IMR-90 (cell line): Measurements from ENCODE around the gene TADA1. TPM values are rescaled to one million over a fixed set of nuclear protein-coding genes. Genes with fewer than 3 reads are reported as not detected.

Source experiments
- ATAC-seq: fragments of 200-7000 bp; cut with Tn5 transposase; 2 replicates; pipeline ENCODE4 v1.9.1; 2020; ENCODE audit warnings: low read depth, mild to moderate bottlenecking, moderate library complexity
- BruUV-seq: library from RNA; stranded (reverse); fragments of 400-500 nt; replicated peaks from 2 replicates; lab custom pipeline; 2021; lab: Mats Ljungman, UMichigan
- CTCF ChIA-PET: fragments of 300-600 bp; formaldehyde crosslinking; extraction: SDS; loops from one replicate; lab custom pipeline; 2021; ENCODE audit warnings: antibody characterized with exemption; lab: Yijun Ruan, JAX
- POLR2A ChIA-PET: fragments of 300-600 bp; sonication (Branson Sonifier 250); formaldehyde crosslinking; loops from one replicate; lab custom pipeline; 2022; ENCODE audit warnings: antibody characterized with exemption; ENCODE audit not compliant: unreplicated experiment; lab: Charles Lee
- DNase-seq: peaks from one replicate; pipeline ENCODE4 v3.0.0; 2013
- H2AFZ ChIP-seq: replicated peaks from 2 replicates; pipeline ENCODE3; 2013; ENCODE audit warnings: low read length, mild to moderate bottlenecking; ENCODE audit not compliant: poor library complexity
- H2AK5ac ChIP-seq: 2 replicates; pipeline ENCODE4 v1.6.1; 2013; ENCODE audit warnings: low read depth, low read length, inconsistent platforms
- H2AK9ac ChIP-seq: replicated peaks from 2 replicates; pipeline ENCODE3; 2013; ENCODE audit warnings: mild to moderate bottlenecking, low read depth, low read length, moderate library complexity; ENCODE audit not compliant: poor library complexity
- H2BK120ac ChIP-seq: 2 replicates; pipeline ENCODE4 v1.6.1; 2013; ENCODE audit warnings: low read depth, low read length, inconsistent platforms
- H2BK15ac ChIP-seq: 3 replicates; pipeline ENCODE4 v1.6.1; 2013; ENCODE audit warnings: low read depth, low read length, inconsistent platforms
- H2BK20ac ChIP-seq: 2 replicates; pipeline ENCODE4 v1.6.1; 2013; ENCODE audit warnings: low read depth, mild to moderate bottlenecking, inconsistent platforms, low read length, moderate library complexity
- H2BK5ac ChIP-seq: 2 replicates; pipeline ENCODE4 v1.6.1; 2013; ENCODE audit warnings: mild to moderate bottlenecking, low read depth, low read length, inconsistent platforms; ENCODE audit not compliant: poor library complexity, severe bottlenecking
- H3K14ac ChIP-seq: replicated peaks from 2 replicates; pipeline ENCODE4 v1.6.1; 2013; ENCODE audit warnings: low read depth, low read length, inconsistent platforms
- H3K18ac ChIP-seq: 2 replicates; pipeline ENCODE4 v1.6.1; 2013; ENCODE audit warnings: low read depth, low read length, control low read depth
- H3K23ac ChIP-seq: 2 replicates; pipeline ENCODE4 v1.6.1; 2013; ENCODE audit warnings: low read depth, low read length, inconsistent platforms
- H3K27ac ChIP-seq: 2 replicates; pipeline ENCODE4 v1.5.1; 2013; ENCODE audit warnings: mild to moderate bottlenecking, control low read depth, low read length; ENCODE audit not compliant: insufficient read depth
- H3K27me3 ChIP-seq: 2 replicates; pipeline ENCODE4 v1.6.1; 2013; ENCODE audit warnings: low read length; ENCODE audit not compliant: control insufficient read depth, insufficient read depth
- H3K36me3 ChIP-seq: 2 replicates; pipeline ENCODE4 v1.6.1; 2013; ENCODE audit warnings: low read length, mixed read lengths; ENCODE audit not compliant: control insufficient read depth, insufficient read depth
- H3K4ac ChIP-seq: 2 replicates; pipeline ENCODE4 v1.6.1; 2013; ENCODE audit warnings: low read depth, low read length, inconsistent platforms
- H3K4me1 ChIP-seq: 2 replicates; pipeline ENCODE4 v1.6.1; 2013; ENCODE audit warnings: low read length, mixed read lengths; ENCODE audit not compliant: control insufficient read depth, insufficient read depth
- H3K4me2 ChIP-seq: 2 replicates; pipeline ENCODE4 v1.6.1; 2013; ENCODE audit warnings: low read depth, mild to moderate bottlenecking, control low read depth, low read length, moderate library complexity
- H3K4me3 ChIP-seq: 2 replicates; pipeline ENCODE4 v1.5.1; 2013; ENCODE audit warnings: low read depth, mild to moderate bottlenecking, control low read depth, low read length, moderate library complexity; ENCODE audit not compliant: insufficient read depth
- H3K56ac ChIP-seq: 2 replicates; pipeline ENCODE4 v1.6.1; 2013; ENCODE audit warnings: low read length, inconsistent platforms; ENCODE audit not compliant: insufficient read depth; ENCODE audit errors: extremely low read depth
- H3K79me1 ChIP-seq, 2 experiments: 2 replicates each; pipeline ENCODE4 v1.6.1; 2013; ENCODE audit warnings: low read length in 2 of 2, inconsistent platforms in 1 of 2, low read depth in 1 of 2
- H3K9ac ChIP-seq: 2 replicates; pipeline ENCODE4 v1.6.1; 2013; ENCODE audit warnings: low read depth, low read length, control low read depth
- H3K9me1 ChIP-seq: 2 replicates; pipeline ENCODE4 v1.6.1; 2013; ENCODE audit warnings: low read length, inconsistent platforms; ENCODE audit not compliant: insufficient read depth
- H3K9me3 ChIP-seq: 2 replicates; pipeline ENCODE4 v1.6.1; 2013; ENCODE audit warnings: low read length; ENCODE audit not compliant: control insufficient read depth, insufficient read depth
- H4K20me1 ChIP-seq: 2 replicates; pipeline ENCODE4 v1.6.1; 2013; ENCODE audit warnings: low read length, inconsistent platforms; ENCODE audit not compliant: insufficient read depth
- H4K5ac ChIP-seq: 2 replicates; pipeline ENCODE4 v1.6.1; 2013; ENCODE audit warnings: mild to moderate bottlenecking, low read depth, low read length, control low read depth
- H4K8ac ChIP-seq, 2 experiments: 2 replicates each; pipeline ENCODE4 v1.6.1; 2013; ENCODE audit warnings: low read depth in 2 of 2, low read length in 2 of 2, control low read depth in 1 of 2, inconsistent platforms in 1 of 2
- H4K91ac ChIP-seq: 2 replicates; pipeline ENCODE4 v1.6.1; 2013; ENCODE audit warnings: low read depth, low read length, inconsistent platforms; ENCODE audit not compliant: insufficient read depth
- BHLHE40 ChIP-seq: fragments of 150-350 bp; IDR thresholded peaks from 2 replicates; pipeline ENCODE4 v1.6.1; 2016; ENCODE audit warnings: mild to moderate bottlenecking, low read depth, low read length
- CEBPB ChIP-seq: IDR thresholded peaks from 2 replicates; pipeline ENCODE4 v1.6.1; 2012; ENCODE audit warnings: low read depth, low read length, improper control_type of control experiment
- WGBS, 2 experiments: methylation state at CpG; one replicate each; pipeline versions ENCODE4 v1.1.5 to v1.1.7; 2013; ENCODE audit warnings: missing lambda C conversion rate in 2 of 2; ENCODE audit not compliant: insufficient read length in 1 of 2; ENCODE audit errors: extremely low coverage in 2 of 2; 5-methylcytosine and 5-hydroxymethylcytosine counted together
- dilution Hi-C: fragments of 300-500 bp; cut with HindIII; formaldehyde crosslinking; loops from one replicate; pipeline ENCODE4 v1.14.3; 2018; ENCODE audit warnings: low sequenced_read_pairs; ENCODE audit not compliant: unreplicated experiment
- in situ Hi-C: fragments of 300-500 bp; cut with MboI; formaldehyde crosslinking; loops from 3 replicates; pipeline ENCODE4 v1.14.3; 2019; ENCODE audit warnings: low sequenced_read_pairs, inconsistent platforms, mixed read lengths
- intact Hi-C: fragments of 100-400 bp; cut with micrococcal nuclease; formaldehyde crosslinking; loops from 2 replicates; pipeline ENCODE4 v1.10.0; 2022
- polyA plus RNA-seq, 3 experiments: library from polyadenylated mRNA; depleted of rRNA; stranded (reverse); fragments of >200 nt; gene quantifications; 2 replicates each; pipeline ENCODE4 v1.2.3, GENCODE V29; 2012; ENCODE audit warnings: low replicate concordance in 1 of 3
- total RNA-seq: library from RNA; depleted of rRNA; stranded (reverse); fragments of >200 nt; gene quantifications from 2 replicates; pipeline ENCODE4 v1.2.3, GENCODE V29; 2012

The TADA1 gene
- total and polyA plus RNA-seq, 2 of the 4 experiments (the other 2 are of a cell fraction) = 8.2 to 16.8 TPM

- in situ Hi-C loops = no loop called here
- H2AK9ac ChIP-seq = no peak overlapping the region
- ATAC-seq = no peak
- no peaks in the 10 kb centered on the region for H3K79me1 ChIP-seq
- peaks cover 3% of the 10 kb centered on the region; the same call in 1 of the 2 replicates for H3K4me1 ChIP-seq
- dilution Hi-C loops = no loop called here
- H2BK5ac ChIP-seq = no peak overlapping the region
- H3K9ac ChIP-seq = no peak overlapping the region
- no peak overlapping the region for H4K8ac ChIP-seq
- H3K18ac ChIP-seq = no peak overlapping the region
- no TSS peak for BruUV-seq
- intact Hi-C loops = loop anchor here (10.0 kb wide), 1 partner anchor 632 kb away; no protein-coding TSS in a partner anchor
- H3K14ac ChIP-seq = no peak overlapping the region
- H2BK20ac ChIP-seq = no peak overlapping the region
- ChIA-PET CTCF (interaction anchor here (0.5 kb wide), 1 partner anchor 9 kb away, joined by 3 read pairs; no protein-coding TSS in a partner anchor), POLR2A (no interaction called here)
- H3K27me3 ChIP-seq = no peaks in the 10 kb centered on the region; the same call in 1 of the 2 replicates
- no peaks in the 10 kb centered on the region for H4K20me1 ChIP-seq
- H3K9me3 ChIP-seq = no peaks in the 10 kb centered on the region
- no peak overlapping the region for H3K56ac ChIP-seq
- H3K23ac ChIP-seq = no peak overlapping the region
- no peak overlapping the region for H3K4ac ChIP-seq
- no peak overlapping the region for H4K91ac ChIP-seq
- no peak for DNase-seq
- no peak overlapping the region for H3K4me2 ChIP-seq
- no peak overlapping the region for H2BK120ac ChIP-seq
- H3K4me3 ChIP-seq = no peak overlapping the region
- no peak overlapping the region for H2AFZ ChIP-seq
- H2BK15ac ChIP-seq = no peak overlapping the region
- H3K36me3 ChIP-seq = no peaks in the 10 kb centered on the region
- no peaks in the 10 kb centered on the region for H3K9me1 ChIP-seq
- H2AK5ac ChIP-seq = no peak overlapping the region
- TF ChIP-seq CEBPB (no peak), BHLHE40 (no peak)
- no CpG with 5 or more reads among the region's 1 CpG for WGBS, 2 experiments
- H3K27ac ChIP-seq = no peak overlapping the region
- no peak overlapping the region for H4K5ac ChIP-seq
These were observed 27.2 kb upstream of the TADA1 start for GRCh38 chr1:166903232-166903631.
